HL-60/S4 treated with phorbol 12-myristate 13-acetate at 8.2 ng/mL for 4 days and 3 days (cell line): ENCODE results near the gene CPT1A.

Source experiments
- in situ Hi-C: fragments of 300-500 bp; cut with MboI; formaldehyde crosslinking; loops from 2 replicates; pipeline ENCODE4 v1.15.0; 2022; ENCODE audit warnings: low sequenced_read_pairs

Gene CPT1A

DNA sequence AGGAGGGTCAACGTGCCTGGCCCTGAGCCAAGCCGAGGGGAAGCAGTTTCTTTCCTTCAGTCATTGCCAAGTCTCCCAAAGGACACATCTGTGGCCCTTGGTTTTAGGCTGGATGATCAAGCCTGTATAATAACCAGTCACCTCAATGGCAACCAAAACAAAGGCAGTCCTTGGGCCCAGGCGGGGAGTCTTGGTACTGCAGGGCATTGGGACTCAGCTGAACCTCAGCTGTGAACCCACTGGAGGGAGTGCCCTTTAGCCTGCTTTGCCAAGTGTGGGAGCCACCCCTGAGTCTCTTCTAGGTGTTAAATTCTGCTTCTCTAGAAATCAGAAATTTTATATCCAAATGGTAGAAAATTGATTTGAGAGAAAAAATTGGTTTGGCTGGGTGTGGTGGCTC, 36.9 kb downstream of the CPT1A start:
- in situ Hi-C loops, result no loop called here

DNA sequence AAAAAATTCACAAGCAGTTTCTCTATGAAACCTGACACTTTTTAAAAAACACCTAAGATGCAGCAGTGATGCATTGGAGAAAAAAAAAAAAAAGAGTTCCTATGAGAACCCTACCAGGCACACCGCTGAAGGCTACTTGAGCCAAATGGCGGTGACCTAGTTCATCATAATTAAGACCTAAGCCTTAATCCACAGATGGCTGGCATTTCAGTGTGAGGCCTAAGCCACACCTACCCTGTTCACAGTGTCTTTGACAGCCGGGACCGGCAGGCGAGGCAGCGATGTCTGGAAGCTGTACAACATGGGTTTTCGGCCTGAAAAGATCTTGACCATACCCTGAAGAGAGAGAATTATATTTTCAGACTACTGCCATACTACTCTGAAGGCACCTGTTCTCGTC, 38.0 kb downstream of the CPT1A start:
- in situ Hi-C loops, result no loop called here

- in situ Hi-C loops, result no loop called here
These were observed 43.4 kb downstream of the CPT1A start for GRCh38 chr11:68798221-68798813.

- in situ Hi-C loops, result no loop called here
These were observed 44.9 kb downstream of the CPT1A start for GRCh38 chr11:68796801-68797200.

DNA sequence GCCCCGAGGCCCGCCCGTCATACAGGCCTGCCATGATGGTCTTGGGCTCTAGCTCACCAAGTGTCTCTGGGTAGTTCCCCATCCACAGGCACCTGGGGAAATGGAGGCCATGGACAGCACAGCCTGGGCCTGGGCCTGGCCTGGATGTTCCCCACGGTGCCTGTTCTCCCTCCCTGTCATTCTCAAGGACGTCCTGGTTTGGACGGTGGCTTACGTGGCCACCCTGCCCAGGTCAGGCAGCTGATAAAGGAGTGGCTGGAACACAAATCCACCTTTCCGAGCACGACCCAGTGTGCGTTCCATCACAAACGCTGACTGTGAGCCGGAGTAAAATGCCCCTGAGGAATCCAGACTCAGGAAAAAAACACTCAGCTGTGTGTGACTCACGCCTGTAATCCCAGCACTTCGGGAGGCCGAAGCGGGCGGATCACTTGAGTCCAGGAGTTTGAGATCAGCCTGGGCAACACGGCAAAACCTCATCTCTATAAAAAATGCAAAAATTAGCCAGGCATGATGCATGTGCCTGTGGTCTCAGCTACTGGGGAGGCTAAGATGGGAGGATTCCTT, 49.2 kb downstream of the CPT1A start:
- in situ Hi-C loops, result no loop called here

DNA sequence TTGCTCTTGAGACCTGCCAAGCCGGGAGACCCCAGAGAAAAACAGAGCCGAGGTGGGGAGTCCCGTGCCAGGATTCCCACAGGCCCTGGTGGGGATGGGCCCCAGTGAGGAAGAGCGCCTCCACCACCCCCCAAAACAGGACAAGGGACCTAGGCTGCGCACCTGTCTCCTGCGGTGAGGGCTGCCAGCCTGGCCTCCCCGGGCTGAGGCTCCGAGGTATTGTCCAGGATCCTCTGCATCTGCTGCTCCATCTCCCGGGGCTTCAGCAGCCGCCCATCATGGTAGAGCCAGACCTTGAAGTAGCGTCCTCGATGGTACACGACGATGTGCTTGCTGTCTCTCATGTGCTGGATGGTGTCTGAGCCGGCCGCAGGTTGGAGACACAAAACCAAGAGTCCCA, 57.1 kb downstream of the CPT1A start:
- in situ Hi-C loops, result no loop called here

DNA sequence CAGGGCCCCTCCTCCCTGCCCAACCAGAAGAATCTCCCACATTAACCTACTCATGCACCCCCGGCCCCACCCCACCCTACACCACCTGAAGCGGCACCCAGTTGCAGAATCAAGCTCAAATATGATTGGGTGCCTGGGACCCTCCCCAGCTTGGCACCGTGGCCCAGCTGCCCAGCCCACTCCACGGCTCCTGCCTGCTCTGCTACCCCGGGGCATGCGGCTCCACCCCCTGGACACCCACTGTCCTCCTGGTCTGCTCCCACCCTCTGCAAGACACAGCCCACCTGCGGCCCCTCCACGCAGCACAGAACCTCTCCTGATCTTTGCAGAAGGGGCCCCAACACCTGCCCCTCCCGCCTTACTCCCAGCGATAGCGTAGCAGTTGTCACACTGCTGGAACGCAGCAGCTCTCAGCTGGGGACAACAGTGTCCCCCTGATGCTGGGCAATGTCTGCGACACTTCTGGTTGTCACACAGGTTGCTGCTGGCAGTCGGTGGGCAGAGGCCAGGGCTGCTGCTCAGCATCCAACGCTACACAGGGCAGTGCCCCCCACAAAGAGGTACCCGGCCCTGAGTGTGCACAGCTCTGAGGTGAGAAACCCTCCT, 58.4 kb downstream of the CPT1A start:
- in situ Hi-C loops, result no loop called here

DNA sequence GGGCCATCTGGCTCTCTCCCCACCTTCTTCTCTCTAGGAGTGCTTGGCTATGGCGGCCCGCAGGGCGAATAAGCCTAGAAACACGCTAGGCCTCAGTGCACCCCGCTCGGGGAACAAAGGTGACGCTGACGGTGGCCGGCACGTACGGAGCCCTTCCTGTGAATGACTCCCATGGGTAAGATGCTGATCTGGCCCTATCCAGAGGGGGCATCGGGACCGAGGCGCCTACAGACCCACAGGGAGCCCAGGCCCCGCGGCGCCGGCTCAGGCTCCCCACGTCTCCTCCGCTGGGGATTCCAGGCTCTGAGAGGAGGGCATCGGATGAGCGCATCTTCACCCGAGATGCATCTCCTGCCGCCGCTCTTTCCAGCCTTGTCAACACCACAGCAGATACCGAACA, 59.0 kb downstream of the CPT1A start:
- in situ Hi-C loops, result no loop called here

DNA sequence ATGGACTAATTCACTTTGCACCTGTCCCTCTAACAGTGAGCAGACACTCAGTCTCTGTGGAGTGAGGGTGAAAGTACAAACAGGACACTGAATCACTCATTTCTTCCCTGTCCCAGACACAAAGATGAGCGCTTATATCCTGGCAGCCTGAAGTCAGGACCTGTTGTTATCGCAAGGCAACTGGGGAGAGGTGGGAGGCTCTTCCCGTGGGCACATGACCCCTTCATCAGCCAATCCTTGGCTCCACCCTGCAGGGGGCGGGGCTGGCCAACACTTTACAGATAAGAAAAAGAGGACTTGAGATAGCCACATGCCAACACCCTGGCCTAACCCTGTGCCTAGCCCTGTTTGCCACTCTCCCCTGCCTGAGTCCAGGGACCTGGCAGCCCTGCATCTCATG, 60.9 kb downstream of the CPT1A start:
- in situ Hi-C loops, result no loop called here

DNA sequence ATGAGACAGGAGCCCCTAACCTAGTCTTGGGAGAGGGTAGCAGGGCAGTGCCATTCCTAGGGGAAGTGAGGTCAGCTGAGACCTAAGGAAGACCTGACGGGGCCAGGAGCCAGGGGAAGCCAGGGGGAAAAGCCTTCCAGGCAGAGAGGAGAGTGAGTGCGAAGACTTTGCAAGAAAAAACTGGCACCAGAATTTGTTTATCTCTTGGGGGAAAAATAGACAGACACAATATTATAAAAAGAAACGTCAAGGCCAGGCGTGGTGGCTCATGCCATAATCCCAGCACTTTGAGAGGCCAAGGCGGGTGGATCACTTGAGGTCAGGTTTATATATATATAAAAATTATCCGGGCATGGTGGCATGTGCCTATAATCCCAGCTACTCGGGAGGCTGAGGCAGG, 63.5 kb downstream of the CPT1A start:
- in situ Hi-C loops, result no loop called here

GRCh38 chr11:68776442-68777235, 65.1 kb downstream of the CPT1A start:
- in situ Hi-C loops, result no loop called here

GRCh38 chr11:68775951-68776388, 65.7 kb downstream of the CPT1A start:
- in situ Hi-C loops, result no loop called here

- in situ Hi-C loops, result no loop called here
These were observed 67.5 kb downstream of the CPT1A start for GRCh38 chr11:68774194-68774585.

- in situ Hi-C loops, result no loop called here
These were observed 68.1 kb downstream of the CPT1A start for GRCh38 chr11:68773521-68774193.

GRCh38 chr11:68772936-68773335, 68.8 kb downstream of the CPT1A start:
- in situ Hi-C loops, result no loop called here

GRCh38 chr11:68770781-68771180, 70.9 kb downstream of the CPT1A start:
- in situ Hi-C loops, result no loop called here

DNA sequence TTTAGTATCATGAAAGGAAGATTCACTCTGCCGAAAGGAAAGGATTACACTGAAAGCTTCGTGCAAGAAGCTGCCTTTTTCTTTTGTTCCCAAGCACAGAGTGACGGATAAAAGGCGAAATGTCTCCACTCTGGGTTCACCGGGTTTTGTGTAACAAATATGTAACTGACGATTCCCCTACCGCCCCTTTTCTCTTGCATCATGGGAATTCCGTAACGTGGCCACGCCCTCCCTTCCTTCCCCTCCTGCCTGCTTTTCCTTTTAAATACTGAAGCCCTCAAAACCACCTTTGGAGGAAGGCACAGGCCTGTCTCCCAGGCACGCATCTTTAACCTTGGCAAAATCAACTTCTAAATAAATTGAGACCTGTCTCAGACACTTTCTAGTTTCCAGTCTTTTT, 74.0 kb downstream of the CPT1A start:
- in situ Hi-C loops, result no loop called here

DNA sequence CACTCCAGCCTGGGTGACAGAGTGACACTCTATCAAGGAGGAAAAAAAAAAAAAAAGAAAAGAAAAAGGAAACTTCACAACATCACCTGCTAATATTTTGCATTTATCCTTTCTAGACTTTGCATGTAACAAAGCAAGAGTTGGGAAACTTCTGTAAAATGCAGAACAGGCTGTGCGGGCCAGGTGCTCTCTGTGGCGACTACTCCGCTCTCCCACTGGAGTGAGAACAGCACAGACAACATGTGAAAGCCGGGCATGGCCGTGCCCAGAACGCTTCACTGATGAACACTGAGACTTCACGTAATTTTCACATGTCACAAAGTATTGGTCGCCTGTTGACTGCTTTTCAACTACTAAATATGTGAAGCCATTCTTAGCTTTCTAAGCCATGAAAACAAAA, 74.9 kb downstream of the CPT1A start:
- in situ Hi-C loops, result no loop called here

- in situ Hi-C loops, result no loop called here
These were observed 77.0 kb downstream of the CPT1A start for GRCh38 chr11:68764746-68765145.

DNA sequence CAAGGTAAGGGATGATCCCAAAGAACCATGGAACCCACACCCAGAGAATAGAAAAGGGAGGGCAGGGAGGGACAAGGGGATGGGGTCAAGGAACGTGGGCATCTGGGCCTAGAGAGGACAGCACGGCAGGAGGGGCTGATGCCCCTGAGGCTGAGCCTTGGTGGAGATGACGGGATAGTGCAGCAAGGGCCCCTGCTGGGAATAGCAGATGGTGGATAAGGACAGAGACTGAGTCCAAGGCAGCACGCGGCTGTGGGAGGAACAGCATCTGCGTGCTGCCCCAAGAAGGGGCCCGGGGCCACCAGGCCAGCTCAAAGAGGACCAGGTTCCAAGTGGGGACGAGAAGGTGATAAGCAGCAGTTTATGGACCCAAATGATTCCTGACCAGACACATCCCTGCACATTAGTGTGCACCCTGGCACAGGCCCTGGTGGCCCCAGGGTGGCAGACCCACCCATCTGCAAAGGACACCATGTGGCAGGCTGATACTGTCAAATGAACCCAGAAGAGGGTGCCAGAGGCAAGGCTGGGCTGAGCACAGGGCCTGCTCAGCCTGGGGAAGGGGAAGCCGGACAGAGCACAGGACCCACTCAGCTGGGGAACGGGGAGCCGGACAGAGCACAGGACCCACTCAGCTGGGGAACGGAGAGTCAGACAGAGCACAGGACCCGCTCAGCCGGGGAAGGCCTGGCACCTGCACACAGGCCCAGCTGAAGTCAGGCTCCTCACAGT, 77.6 kb downstream of the CPT1A start:
- in situ Hi-C loops, result no loop called here
